Measurements from ENCODE around the gene SDCCAG8.

GRCh38 chr1:243216741-243217140 is 39.1 kb upstream of the SDCCAG8 start:
- TF ChIP-seq CTCF (IDR thresholded peaks at IDR 0.05; ENCODE audit: low read depth, low read length) (no peak), POLR2A (IDR thresholded peaks at IDR 0.05; ENCODE audit: extremely low read depth, insufficient read length) (no peak), MYC (IDR thresholded peaks at IDR 0.05; ENCODE audit: low read depth, low read length) (no peak)
